SKM-1 (cell line): ENCODE data around the gene PSRC1.
"Not testable (repeated sequence)": the region's sequence is repeated elsewhere in the genome, so short reads cannot be mapped to it uniquely, and the experiment has no call there.

Source experiments
- DNase-seq: peaks from one replicate; lab custom pipeline; 2025; ENCODE audit not compliant: unreplicated experiment; lab: John Stamatoyannopoulos, UW

The PSRC1 gene

DNA sequence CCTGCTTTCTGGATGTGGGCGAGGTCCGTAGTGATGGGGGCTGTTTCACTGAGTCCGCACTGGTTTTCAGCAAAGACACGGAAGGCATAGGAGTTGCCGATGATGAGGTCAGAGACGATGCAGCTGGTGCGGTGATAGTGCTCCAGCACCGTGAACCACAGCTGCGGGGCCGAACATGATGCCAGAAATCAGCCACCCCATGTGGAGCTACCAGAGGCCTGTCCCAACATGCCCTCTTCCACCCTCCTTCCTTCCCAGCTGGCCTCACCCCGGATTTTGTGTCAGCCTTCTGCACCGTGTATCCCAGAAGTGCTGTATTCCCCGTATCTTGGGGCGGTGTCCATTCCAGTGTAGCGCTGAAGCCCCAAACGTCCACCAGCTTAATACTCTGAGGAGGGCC is 13.8 kb upstream of the PSRC1 start:
- DNase-seq, result no peak

DNA sequence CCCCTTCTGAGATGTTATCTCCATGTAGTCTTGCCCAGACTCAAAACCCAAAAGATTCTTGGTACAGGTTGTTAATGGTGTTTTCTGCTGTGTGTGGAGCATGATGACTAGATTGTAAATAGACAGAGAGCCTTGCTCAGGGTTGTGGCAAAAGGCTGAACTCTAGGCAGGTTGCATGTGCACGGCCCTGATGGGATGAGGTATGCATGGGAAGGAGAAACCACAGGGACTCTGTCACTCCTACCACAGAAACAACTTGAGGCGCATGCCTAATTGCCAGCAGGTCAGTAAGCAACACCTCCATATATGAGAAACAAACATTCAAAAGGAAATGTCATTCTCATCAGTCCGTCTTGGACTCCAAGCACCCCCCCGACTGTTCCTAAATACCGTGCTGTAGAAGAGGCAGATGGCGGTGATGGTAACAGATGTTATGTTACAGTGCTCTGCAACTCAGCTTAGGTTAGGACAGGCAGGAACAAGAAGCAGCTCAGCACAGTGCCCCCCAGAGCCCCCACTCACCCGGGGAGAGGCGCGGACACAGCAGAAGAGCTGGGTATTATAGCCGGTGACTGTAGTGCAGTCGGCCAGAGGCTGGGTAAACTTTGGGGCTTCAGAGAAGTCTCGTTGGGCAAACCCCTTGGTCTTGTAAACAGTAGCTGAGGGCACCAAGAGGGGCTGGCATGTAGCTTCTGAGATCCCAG is 12.9 kb upstream of the PSRC1 start:
- no peak for DNase-seq

DNA sequence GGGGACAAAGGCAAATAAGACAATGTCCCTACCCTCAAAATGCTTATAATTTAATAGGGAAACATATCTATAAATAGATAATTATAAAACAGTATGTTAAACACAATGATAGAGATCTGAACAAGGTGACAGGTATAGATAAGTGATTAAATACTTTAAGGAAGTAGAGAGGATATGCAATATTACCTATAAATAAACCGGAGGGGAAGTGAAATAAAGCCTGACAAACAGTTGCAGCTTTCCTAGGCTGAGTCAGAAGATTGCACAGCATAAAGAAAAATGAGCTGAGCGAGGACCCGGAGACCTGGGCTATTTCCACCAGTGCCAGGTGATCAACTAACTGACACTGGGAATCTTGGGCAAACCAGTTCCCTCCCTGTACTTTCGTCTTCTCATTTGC is 11.5 kb upstream of the PSRC1 start:
- peak; percentile 37 for DNase-seq

- no peak for DNase-seq
Observed at GRCh38 chr1:109293026-109293425, 10.1 kb upstream of the PSRC1 start.

GRCh38 chr1:109292364-109292763 is 9.4 kb upstream of the PSRC1 start:
- no peak for DNase-seq

DNA sequence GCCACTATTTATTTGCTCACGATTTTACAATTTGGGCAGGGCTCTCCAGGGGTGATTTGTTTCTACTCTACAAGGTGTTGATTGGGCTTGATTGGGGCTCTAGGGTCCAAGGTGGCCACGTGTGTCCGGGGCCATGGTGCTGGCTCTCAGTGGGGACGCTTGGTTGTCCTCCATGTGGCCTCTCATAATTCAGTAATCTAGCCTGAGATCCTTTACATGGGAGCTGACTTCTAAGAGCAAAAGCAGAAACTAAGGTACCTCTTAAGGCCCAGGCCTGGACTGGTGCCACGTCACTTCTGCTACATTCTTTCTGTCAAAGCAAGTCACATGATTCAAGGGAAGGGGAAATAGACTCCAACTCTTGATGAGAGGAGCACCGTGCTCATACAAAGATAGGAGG is 8.1 kb upstream of the PSRC1 start:
- peak; percentile 54 for DNase-seq

DNA sequence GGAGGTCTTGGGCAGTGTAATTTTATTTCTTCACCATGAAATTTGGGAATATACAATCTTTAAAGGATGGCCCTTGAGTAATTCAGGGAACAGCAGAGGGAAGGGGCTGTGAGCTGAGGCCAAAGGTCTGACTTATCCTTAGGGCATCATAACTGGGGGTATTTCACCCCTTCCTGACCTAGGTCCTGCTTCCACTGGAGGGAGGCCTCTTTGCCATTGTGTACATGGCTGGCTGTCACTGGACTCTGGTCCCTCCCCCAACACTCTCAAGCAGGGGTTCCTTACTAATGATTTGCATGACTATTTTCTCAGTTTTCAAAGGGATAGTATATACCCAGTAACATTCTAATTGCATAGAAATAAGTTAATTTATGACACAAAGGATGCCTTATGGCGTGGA is 7.2 kb upstream of the PSRC1 start:
- no peak for DNase-seq

GRCh38 chr1:109286762-109287161 is 3.8 kb upstream of the PSRC1 start:
- not testable (repeated sequence) for DNase-seq

GRCh38 chr1:109283748-109284600 is 1.0 kb upstream of the PSRC1 start:
- no peak for DNase-seq

DNA sequence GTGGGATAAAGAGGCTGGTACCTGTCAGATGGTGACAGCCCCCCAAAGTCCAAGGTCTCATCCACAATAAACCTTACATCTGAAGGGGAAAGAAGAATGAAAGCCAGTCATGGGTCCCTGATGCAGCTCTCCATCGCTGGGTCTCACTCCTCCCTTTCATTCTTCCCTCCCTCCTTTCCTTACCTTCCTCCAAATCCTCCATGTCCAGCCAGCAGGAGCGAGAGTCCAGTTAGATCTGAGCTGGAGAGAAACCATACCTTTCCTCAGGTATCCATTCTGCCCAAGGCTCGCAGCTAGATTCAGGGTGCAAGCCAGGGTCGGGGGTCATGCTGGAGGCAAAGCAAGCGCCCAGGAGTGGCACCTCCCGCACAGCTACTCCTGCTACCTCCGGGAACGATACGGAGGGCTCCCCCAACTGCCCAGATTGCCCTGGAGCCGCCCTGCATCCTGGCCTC is 421 bp downstream of the PSRC1 start:
- DNase-seq, result no peak

DNA sequence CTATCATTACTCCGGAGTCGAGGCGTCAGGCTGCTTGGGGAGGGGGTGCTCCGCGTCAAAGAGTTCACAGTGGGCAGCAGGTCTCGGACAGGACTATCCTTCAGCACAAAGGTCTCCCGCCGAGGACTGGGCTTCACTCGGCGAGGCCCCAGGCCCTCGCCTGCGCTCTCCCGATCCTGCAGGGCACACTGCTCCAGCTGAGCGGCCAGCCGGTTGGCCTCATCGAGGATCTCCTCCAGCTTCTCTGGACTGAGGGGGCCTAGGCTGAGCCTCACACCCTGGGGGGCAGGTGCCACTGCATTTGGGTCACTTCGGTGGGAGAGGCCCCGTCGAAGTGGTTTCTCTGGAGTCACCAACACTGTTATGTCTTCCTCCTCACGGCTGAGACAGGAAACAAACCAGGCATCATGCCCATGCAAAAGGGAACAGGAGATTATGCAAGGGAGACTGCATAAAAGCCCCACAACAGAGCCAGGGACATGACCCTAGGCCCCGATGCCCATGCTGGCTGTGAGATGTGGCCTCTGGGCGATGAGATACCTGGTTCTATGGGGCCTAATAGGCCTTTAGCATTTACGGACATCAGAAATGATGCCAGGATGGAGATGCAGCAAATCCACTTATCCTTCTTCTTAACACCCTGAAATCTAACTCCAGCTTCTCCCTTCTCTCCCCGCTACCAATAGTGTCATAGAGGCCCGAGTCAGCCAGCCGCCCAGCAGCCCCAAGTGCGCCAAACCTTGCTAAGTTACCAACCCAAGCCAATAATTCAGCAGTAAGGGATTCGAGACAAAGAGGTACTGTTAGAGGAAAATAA is 1.1 kb downstream of the PSRC1 start:
- DNase-seq, result peak; percentile 9

GRCh38 chr1:109280862-109281261 is 2.1 kb downstream of the PSRC1 start:
- no peak for DNase-seq

DNA sequence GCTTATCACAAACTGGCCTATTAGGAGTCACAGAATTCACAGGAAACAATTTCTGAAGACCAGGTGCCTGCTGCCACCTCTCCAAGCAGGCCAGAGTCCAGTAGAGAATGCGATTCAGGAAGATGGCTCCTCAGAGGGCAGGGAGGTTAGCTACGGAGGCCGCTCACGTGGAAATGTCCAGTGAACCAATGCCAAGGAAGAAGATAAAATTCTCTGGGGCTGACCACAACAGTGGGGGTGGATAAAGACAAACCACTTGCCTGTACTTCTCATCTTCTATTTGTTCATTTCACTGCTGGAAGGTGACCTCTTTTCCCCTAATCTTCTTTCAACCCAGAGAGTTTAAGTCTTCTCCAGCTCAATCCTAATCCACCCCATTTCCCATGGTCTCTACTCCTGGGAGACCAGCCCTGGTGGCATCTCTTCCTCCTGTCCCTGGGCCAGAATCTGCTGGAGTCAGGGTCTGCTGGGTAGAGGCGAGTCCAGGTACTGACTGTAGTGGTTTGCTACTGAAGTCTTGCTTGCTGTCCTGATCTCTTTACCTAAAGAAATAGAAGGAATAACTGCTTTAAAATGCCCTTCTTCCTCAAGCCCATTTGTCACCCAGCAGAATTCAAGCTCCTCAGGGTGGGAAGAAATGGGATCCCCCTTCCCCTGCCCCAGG is 3.2 kb downstream of the PSRC1 start:
- no peak for DNase-seq

DNA sequence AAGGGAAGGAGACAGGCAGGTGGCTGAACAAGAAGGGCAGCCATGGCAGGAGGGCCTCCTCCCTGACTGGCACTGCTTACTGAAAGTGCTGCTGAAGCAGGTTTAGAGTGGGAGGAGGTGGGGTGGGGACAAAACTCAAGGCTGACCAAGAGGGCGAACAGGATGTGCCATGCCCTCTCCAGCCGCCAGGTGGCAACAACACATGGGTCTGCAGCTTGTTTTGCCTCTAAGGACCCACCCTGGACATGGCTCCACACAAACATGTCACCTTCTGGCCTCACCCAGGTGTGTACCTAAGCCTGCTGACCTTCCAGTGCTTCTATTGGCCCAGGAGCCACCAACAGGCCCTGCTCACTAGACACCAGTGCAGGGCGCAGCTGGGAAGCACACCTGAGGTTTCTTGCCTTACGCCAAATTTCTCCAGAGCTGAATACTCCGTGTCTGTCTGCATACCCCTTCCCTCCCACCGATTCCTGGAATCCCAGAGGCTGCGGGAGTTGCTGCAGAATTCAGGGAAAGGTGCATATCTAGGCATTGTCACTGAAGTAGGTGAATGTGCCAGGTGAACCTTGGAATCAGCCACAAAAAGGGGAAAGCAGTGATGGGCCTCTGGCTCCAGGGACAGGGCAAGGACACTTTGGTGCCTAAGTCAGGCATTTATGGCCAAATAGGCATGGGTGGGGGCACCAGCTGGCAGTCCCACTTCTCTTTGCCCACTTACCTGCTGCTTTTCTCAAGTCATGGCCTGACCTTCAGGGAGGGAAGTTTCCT is 5.3 kb downstream of the PSRC1 start:
- DNase-seq, result no peak

GRCh38 chr1:109275706-109276345 is 7.1 kb downstream of the PSRC1 start:
- no peak for DNase-seq

- DNase-seq, result no peak
Observed at GRCh38 chr1:109274533-109275476, 8.1 kb downstream of the PSRC1 start.

GRCh38 chr1:109273570-109274288 is 9.2 kb downstream of the PSRC1 start:
- DNase-seq, result no peak
